GM21786 (cell line): ENCODE measurements around the gene NINJ1.

Source experiments
- ATAC-seq: cut with Tn5 transposase; IDR thresholded peaks from one replicate; pipeline ENCODE4 v1.9.1; 2021; ENCODE audit not compliant: unreplicated experiment

Gene NINJ1

GRCh38 chr9:93134015-93134739, at the start of gene NINJ1:
Gene NINJ1, minus strand, starts transcription at chr9:93134251. Its CDS starts 34 bp downstream, at chr9:93134217.
- peak; percentile 74 for ATAC-seq

- no peak for ATAC-seq
Observed at GRCh38 chr9:93183131-93183662, 49.1 kb upstream of the NINJ1 start.

GRCh38 chr9:93182572-93182971, 48.5 kb upstream of the NINJ1 start:
- ATAC-seq = no peak

- no peak for ATAC-seq
Observed at GRCh38 chr9:93181672-93182435, 47.8 kb upstream of the NINJ1 start.

GRCh38 chr9:93180938-93181337, 46.9 kb upstream of the NINJ1 start:
- no peak for ATAC-seq

- ATAC-seq = no peak
Observed at GRCh38 chr9:93178851-93179786, 45.1 kb upstream of the NINJ1 start.

- no peak for ATAC-seq
Observed at GRCh38 chr9:93177676-93178075, 43.6 kb upstream of the NINJ1 start.

GRCh38 chr9:93174976-93175375, 40.9 kb upstream of the NINJ1 start:
- ATAC-seq = no peak

GRCh38 chr9:93173365-93174051, 39.5 kb upstream of the NINJ1 start:
- no peak for ATAC-seq

GRCh38 chr9:93172666-93173364, 38.8 kb upstream of the NINJ1 start:
- no peak for ATAC-seq

- ATAC-seq = no peak
Observed at GRCh38 chr9:93171261-93171990, 37.4 kb upstream of the NINJ1 start.

GRCh38 chr9:93170571-93170970, 36.5 kb upstream of the NINJ1 start:
- ATAC-seq = no peak

GRCh38 chr9:93169444-93169843, 35.4 kb upstream of the NINJ1 start:
- no peak for ATAC-seq

- ATAC-seq = no peak
Observed at GRCh38 chr9:93168581-93168980, 34.5 kb upstream of the NINJ1 start.

GRCh38 chr9:93167838-93168237, 33.8 kb upstream of the NINJ1 start:
- ATAC-seq = no peak

- no peak for ATAC-seq
Observed at GRCh38 chr9:93167185-93167584, 33.1 kb upstream of the NINJ1 start.

GRCh38 chr9:93166699-93167098, 32.6 kb upstream of the NINJ1 start:
- no peak for ATAC-seq

GRCh38 chr9:93164085-93164484, 30.0 kb upstream of the NINJ1 start:
- ATAC-seq = no peak
